Stimulated activated CD4-positive, alpha-beta T cell treated with anti-CD3 and anti-CD28 coated beads, Interleukin-15, amount 100 ng/mL, for 1 hour (primary cell): Measurements from ENCODE around the gene BHLHE41.

Experiments
- DNase-seq, 2 donors: peaks; one replicate each; pipeline ENCODE4 v3.0.0-alpha.2; 2020; ENCODE audit warnings: low read depth in 1 of 2, low spot score in 1 of 2

BHLHE41 gene

DNA sequence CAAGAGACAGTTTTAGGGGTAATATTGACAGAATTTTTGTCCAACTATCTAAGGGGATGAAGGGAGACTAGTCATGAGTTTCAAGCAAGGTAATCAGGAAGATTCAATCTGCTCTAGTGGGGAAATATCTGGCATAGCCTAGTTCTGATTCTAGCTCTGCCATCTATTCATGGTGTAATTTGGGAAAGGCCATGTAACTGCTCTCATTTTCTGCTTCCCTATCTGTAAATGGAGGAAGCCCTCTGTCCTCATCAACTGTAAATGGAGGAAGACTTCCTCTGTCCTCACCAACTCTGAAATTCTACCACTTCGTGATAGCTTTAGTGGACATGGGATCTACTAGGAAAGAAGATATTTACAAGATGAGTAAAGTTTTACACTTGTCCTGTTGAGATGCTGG, 37.9 kb downstream of the BHLHE41 start:
- DNase-seq, result no peak

DNA sequence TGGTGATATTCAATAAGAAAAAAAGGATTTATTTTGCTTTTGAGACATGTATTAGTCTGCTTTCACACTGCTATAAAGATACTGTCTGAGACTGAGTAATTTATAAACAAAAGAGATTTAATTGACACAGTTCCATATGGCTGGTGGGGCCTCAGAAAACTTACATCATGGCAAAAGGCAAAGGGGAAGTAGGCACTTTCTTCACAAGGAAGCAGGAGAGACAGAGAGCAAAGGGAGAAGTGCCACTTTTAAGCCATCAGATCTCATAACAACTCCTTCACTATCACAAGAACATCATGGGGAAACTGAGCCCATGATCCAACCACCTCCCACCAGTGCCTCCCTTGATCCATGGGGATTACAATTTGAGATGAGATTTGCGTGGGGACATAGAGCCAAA, 43.9 kb downstream of the BHLHE41 start:
- no peak for DNase-seq

GRCh38 chr12:26077915-26078702, 46.7 kb downstream of the BHLHE41 start:
- no peak for DNase-seq
